ENCODE data around the gene FBN2. TPM values are rescaled to one million over a fixed set of nuclear protein-coding genes. Genes with fewer than 3 reads are reported as not detected.

The FBN2 gene
- total RNA-seq, 4 donors from 2014 or later: 0.40 to 3.3 (median 0.99) TPM

- Histone ChIP-seq H3K36me3 (no peaks in the 10 kb centered on the region), H3K4me3 (no peak overlapping the region), H3K27me3 (no peaks in the 10 kb centered on the region), H3K27ac (no peak overlapping the region), H3K4me1 (no peaks in the 10 kb centered on the region), H3K9me3 (no peaks in the 10 kb centered on the region)
- TF ChIP-seq POLR2A (IDR thresholded peaks at IDR 0.05) (no peak), CTCF (IDR thresholded peaks at IDR 0.05) (no peak)
- DNase-seq: no peak
Measured at GRCh38 chr5:128212191-128212806, 325.7 kb downstream of the FBN2 start.

- no peak for TF ChIP-seq CTCF (IDR thresholded peaks at IDR 0.05)
- Histone ChIP-seq H3K9me3 (no peaks in the 10 kb centered on the region), H3K27me3 (no peaks in the 10 kb centered on the region), H3K36me3 (no peaks in the 10 kb centered on the region), H3K4me1 (no peaks in the 10 kb centered on the region), H3K4me3 (no peak overlapping the region), H3K27ac (no peak overlapping the region)
- DNase-seq: no peak
Measured at GRCh38 chr5:128208436-128208835, 329.6 kb downstream of the FBN2 start.

Small RNA genes within 50 kb of the gene (small RNA-seq; reads per million reads assigned to genes)
- 0 reads per million in 2 donors for gene RF00019

Data from Peyer's patch (tissue), 4 donors.